CD4-positive, alpha-beta T cell treated with Interleukin-4 for 1 hour (primary cell): ENCODE results near the gene UCN2.
"Not testable (repeated sequence)": the region's sequence is repeated elsewhere in the genome, so short reads cannot be mapped to it uniquely, and the experiment has no call there.

ENCODE experiments used
- DNase-seq, 2 donors: peaks; one replicate each; pipeline ENCODE4 v3.0.0-alpha.2; 2020 to 2022

UCN2 gene

DNA sequence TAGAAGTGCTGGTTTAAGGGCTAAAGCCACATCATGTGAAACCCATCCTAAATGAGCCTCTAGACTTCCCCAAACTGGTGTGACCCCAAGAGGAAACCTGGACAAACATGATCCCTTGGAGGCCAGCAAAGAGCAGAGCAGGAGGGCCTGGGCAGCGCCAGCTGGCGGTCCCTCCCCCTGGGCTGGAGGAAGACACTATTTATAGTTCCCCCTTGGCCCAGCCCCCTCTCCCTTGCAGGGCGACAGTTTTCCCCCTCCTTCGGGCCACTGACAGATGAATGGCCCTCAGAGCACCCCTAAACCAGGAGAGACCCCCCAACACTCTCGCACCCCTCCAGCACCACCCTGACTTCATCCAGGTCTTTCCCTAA lies 2.9 kb downstream of the UCN2 start:
- DNase-seq = no peak

DNA sequence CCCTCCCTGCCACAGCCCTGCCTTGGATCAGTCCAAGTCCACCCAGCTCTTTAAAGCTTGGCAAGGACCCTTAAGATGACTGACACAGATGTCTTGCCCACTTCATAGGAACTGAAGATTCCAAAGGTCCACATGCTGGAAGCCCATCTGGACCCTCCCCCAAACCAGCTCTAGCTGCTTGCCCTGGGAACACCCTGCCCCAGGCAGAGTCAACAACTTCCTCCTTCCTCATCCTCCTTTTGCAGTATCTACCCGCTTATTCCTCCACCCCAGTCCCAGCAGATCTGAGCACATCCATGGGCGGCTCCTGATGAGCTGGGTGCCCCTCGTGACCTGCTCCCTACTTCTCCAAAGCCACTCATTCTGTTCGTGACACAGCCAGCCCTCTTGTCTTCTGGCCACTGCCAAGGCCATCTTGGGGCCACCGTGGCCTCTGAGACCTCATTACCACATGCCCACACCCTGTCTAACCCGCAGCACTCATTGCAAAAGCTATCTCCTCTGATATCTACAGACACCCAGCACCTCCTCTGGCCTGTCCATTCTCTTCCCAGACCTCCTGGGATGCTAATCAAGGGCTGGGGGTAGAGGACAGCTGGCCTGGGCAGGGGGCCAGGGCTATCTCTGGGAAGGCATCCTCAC lies 5.0 kb downstream of the UCN2 start:
- DNase-seq = peak; percentile 21 to 82

DNA sequence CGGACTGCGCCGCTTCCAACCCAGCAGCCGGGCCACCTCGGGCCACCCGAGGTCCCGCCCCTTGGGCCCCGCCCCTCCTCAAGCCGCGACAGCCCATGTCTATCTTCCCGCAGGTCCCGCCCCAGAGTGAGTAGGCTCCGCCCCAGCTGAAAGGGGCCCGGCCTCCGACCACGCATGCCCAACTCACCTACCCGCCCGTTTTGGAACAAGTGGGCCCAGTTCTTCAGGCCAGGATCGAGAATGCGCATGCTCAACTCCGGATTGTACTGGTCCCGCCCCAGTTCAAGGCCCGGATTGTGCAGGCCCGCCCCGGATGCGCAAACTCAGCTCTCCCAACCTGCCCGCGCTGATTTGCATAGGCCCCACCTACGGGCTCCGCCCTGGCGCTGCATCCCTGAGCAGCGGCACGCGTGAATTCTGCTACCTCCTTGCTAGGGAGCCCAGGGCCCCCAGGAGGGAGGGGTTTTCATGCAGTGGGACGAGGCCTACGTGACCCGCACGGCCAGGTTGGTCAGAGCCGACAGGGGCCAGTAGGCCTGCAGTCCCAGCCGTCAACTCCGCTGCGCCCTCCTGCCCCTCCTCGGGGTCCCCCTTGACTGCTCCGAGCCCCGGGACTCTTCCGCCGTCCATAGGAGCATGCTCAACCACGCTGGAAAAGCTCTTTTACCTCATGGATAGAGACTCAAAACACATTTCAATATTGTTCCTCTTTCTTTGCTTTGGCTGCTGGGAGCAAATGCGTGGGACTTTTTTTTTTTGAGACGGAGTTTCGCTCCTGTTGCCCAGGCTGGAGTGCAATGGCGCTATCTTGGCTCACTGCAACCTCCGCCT lies 6.6 kb downstream of the UCN2 start, which contains the start of gene PFKFB4:
PFKFB4 (minus strand) TSS at position 8 of the 831 bp plus-strand sequence. CDS start 26 bp downstream, outside the sequence.
- DNase-seq = peak; percentile 100

DNA sequence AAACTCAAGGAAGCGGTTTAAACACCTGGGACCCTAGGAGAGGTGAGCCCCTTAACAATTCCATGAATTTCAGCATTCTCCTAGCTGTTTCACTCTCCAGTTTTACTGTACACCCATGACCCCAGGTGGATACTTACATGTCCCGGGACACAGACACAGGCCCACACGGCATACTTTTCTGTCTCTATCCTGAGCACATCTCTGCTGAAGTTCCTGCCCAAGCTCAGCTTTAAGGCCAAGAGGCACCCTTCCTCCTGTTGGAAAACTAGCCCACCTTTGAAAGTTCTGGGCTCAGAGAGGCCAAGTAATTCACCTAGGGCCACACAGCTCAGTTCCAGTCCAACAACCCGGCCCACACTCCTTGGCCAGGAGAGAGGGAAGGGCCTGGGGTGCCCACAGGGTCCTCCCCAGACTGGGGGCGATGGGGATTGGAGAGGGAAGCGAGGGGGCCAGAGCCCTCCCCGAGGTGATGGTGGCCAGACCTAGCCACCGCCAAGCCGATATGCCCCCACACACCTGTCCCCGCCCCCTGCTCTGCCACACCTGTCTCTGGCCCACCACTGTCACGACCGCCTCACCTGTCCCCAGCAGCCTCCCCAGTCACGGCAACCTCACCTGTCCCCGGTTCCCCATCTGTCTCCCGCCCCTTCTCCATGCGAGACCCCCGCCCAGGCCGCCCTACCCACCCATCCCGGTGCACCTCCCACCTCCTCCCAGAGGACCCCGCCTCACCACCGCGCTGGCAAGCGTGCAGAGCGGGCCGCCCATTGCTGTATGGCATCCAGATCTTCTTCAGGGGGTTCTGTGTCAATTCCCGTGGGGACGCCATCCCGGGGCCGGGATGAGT lies 7.4 kb downstream of the UCN2 start:
- DNase-seq = no peak

DNA sequence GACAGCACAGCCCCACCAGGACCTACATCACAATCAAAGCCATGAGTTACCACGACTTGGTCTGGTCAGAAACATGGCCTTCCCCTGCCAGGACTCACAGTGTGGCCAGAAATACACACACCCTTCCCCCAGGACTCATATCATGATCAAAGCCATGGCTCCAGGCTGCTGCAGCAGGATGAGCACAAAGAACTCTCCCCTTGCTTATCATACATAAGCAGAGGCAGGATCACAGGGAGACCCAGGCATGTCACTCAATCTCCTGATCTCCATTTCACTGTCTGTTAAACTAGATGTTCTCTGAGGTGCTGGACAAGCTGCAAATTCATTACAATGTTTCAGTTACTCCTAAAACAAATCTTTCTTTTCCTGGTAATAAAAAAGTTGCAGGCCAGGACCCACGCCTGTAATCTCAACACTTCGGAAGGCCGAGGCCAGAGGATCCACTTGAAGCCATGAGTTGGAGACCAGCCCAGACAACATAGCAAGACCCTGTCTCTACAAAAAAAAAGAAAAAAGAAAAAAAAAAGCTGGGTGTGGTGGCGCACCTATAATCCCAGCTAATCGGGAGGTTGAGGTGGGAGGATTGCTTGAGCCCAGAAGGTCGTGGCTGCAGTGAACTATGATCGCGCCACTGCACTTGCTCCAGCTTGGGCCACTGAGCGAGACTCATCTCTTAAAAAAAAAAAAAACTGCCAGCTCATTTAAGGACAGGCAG lies 8.2 kb downstream of the UCN2 start:
- no peak for DNase-seq

DNA sequence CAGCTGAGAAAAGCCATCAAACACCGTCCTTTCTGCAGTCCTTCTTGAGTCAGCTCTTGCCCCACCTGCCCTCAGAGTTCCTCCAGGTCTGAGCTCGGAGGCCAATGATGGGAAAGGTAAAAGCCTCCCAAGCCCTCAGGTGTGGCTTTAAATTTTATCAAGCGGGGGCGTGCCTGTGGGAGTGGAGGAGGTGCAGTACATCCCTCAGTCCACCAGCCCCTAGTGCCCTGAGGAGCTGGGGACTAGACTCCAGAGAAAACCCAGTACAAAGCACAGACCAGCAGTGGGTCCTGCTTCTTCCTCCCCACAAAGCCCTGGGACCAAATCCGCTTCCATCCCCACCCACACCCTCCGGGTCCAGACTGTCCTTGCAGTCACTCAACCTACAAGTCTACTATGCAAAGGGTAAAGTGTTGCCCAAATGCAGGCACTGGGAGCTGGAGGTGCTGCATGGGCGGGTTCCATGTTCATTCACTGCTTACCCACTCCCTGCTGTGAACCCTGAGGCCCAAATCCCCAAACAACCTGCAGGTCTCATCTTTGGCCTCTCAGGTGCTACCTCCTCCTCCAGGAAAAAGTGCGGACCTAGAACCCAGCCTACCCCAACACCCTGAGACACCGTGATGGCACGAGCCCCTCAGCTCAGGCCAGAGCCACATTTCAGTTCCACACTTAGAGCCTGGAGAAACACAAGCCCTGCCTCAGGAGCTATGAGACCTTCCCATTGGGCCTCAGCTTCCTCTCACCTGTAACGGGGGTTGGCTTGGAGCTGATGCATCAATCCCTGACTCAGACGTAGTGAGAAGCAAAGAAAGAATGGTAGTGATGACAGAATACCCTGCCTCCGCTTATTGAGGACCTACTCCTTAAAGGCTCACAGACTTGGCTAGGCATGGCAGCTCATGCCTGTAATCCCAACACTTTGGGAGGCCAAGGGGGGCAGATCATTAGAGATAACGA lies 9.4 kb downstream of the UCN2 start:
- DNase-seq = no peak

DNA sequence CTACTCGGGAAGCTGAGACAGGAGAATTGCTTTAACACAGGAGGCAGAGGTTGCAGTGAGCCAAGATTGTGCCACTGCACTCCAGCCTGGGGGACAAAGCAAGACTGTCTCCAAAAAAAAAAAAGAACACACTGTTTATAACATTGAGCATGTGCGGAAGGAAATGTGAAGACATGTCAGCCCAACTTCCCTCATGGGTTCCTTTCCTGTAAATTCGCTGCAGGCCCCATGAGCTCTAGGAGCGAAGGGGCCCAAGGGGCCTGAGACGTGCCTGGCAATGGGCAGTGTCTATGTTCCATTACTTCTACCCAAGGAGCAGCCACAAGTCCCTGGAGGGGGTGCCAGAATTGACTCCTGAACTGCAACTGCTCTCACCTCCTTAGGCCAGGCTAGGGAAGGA lies 10.2 kb downstream of the UCN2 start:
- no peak for DNase-seq

DNA sequence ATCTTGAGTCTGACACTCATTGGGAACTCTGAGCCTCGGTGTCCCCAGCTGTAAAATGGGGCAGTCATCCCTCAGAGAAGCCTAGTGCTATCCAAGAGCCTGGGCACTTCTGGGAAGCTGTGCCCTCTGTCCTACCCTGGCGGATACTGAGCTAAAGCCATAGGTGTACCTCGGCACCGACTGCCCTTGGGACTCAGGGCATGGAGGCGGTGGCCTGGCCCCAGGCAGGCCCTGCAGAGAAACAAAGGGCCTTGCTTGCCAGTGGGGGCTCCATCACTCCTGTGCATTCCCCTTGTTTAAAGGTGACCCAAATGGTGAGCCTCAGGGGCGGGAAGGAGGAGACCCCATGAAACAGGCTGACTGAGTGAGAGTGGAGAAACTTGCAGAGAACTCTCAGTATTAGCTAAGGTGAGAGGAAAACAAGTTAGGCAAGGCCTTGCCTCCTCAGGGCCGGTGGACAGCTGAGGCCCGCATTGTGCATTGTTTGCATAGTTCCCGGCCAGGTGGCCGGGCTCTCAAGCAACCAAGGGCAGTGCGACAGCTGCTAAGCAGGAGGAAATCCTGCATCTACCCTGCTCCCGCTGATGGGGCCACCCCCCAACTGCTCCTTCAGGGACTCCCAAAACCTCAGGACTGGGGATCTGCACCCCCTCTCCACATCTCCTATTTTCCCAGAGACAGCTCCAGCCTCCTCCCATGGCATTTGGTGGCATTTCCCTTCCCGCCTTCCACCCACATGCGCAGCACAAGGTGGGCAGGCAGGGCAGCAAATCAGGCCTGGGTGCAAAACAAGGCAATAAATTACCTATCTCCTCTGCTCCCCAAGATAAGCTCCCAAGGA lies 11.2 kb downstream of the UCN2 start:
- no peak for DNase-seq

DNA sequence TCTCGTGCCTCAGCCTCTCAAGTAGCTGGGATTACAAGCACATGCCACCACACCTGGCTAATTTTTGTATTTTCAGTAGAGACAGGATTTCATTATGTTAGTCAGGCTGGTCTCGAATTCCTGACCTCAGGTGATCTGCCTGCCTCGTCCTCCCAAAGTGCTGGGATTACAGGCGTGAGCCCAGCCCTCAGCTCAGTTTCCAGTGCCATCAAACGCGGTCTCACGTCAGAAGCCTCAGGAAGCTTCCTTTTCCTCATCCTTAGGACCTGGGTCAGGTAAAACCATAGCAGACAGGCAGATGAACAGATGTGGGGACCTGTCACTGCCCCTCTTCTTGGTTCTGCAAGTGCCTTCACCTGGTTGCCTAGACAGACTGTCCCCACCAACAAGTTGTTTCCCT lies 11.9 kb downstream of the UCN2 start:
- DNase-seq = not testable (repeated sequence)

DNA sequence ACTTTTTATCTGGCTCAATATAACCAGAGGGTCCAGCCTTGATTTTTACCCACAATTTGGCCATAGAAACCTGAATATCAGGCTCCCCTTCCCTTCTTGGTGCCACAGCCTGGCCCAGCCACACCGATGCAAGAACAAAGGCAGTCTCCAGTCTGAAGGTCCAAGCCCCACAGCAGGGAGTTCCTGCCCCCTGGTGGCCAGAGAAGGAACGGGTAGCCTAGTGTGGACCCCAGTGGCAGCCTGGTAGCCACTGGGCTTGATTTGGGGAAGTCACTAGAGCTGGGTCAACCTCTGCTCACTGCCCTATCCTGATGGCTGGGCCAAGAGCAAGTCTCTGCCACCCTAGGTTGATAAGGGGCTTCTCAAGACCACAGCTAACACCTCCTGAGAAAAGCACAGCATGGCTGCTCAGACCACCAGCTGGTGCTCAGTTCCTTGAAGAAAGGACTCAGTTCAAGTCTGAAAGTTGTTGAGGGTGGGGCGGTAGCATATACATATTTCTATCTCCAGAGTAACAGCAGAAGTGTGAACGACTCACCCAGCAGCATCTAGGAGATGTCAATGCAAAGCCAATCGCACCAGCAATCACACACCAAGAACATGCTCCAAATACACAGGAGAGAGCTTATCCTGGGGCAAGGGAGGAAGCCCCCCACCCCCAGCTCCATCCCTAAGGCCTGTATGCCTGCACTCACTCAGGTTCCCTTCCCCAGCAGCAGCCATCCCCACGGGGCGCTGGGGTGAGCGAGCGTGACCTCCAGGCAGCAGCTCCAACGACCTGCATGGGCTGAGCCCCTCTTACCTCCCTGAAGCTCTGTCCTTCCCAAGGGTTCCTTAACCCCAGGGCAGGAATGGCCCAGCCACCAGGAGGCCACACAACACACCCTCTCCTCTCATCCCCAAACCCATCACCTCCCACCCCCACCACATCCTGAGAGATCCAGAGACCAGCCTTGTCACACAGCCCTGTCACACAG lies 14.6 kb downstream of the UCN2 start:
- DNase-seq = peak; percentile 85 to 86

DNA sequence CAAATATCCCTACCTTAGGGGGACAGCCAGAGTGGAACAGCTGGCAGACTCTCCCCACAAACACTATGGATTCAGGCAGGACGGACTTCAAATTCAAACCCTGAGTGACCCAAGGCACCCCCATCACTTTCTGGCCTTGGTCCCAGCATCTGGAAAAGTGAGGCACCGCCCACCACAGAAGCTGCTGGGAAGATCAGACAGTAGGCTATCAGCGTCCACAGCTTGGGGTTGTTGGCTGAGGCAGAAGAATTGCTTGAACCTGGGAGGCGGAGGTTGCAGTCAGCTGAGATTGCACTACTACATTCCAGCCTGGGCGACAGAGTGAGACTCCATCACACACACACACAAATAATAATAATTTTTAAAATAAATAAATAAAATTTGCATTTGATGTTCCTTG lies 15.5 kb downstream of the UCN2 start:
- no peak for DNase-seq

DNA sequence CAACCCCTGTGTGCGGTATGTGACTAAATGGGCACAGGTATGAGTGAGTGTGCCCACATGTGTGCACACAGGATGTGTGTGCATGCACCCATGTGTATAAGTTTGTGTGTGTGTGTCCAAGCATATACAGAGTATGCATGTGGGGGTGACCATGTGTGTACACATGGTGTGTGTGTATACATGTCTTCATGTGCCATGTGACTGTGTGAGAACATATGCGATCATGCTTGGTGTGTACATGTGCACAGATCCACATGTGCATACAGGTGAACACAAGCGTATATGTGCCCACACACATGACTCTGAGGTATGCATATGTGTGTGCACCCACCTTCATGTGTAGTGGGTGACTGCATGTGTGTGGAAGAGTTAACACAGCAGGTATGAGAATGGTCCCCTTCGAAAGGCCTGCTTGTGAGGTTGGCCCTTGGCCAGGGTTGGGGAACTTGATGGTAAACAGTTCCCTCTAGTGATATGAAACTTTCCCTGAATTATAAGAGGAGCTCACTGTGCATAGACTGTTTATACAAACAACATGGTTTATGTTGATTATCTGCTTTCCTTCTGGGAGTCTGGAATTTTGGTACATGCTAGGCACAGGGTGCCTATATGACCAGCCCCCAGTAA lies 17.3 kb downstream of the UCN2 start:
- peak in 1 of 2 donors; percentile 20 for DNase-seq

DNA sequence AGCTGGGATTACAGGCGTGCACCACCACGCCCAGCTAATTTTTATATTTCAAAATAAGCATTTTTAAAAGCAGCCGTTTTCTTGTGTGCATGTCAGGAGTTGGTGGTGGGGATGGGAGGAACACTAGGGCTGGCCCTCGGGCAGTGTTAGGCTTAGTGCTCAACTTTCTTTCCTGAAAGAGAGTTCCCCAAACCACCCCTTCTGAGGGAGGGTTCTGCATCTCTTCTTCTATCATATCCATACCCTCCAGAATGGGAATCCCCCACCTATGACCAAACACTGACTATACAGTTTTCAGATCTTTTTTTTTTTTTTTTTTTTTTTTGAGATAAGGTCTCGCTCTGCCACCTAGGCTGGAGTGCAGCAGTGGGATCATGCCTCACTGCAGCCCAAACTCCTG lies 19.4 kb downstream of the UCN2 start:
- DNase-seq = no peak

DNA sequence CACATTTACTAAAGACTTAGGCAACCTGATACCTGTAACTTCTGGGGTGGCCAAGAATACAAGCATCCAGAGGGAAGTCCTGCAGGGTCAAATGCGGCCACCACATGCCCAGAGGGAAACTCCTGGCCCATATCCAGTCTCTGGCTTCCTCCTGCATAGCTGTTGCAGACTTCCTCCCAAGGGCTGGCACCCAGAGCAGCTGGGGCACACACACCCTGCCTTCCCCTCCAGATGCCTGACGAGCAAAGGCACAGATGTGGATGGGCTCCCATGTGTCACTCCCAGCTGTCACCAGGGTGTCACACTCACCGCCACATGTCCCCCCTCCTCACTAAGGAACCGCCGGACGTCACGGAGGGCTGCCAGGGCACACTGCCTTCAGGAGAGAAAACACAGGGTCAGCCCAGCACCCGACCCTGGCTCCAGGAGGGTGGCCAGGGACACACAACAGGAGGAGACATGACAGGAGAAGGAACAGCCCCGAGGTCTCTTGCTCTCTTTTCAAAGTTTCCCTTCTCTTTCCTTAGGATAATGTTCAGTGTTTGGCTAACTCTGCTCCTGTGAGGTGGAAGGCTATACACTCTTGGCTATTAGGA lies 20.2 kb downstream of the UCN2 start:
- peak in 1 of 2 donors; percentile 30 for DNase-seq

DNA sequence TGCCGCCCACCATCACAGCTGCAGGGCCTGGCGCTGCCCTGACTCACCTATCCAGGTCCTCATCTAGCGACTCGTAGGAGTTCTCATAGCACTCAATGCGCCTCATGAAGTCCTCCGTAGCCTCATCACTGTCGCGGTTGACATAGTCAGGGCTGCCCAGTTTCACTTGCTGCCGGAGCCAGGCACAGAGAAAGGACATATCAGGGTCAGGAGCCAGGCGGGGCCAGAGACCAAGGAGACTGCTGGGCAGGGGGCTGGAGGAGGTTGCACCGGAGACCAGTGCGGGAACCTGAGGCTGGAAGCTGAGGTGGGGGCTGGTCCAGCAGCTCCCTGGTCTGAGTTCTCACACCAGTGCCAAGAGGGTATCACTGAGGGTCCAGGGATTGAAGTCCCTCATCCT lies 25.1 kb downstream of the UCN2 start:
- no peak for DNase-seq

DNA sequence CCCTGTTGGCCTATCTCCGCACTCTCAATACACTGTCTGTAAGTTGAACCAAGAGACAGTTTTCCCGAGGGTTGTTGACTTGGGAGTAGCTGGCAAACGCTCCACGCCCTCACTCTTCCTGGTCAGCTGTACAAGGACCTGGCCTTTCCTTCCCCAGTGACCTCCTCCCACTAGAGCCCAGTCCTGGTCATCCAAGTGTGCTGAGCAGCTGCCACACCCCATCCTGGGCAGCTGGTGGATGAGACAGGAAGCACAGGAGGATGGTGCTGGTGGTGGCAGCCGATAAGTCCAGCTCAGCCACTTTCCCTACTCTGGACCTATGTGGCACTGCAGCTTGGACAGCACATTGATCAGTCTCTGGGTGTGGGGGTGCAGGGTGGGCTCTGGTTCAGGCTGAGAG lies 26.8 kb downstream of the UCN2 start:
- no peak for DNase-seq

DNA sequence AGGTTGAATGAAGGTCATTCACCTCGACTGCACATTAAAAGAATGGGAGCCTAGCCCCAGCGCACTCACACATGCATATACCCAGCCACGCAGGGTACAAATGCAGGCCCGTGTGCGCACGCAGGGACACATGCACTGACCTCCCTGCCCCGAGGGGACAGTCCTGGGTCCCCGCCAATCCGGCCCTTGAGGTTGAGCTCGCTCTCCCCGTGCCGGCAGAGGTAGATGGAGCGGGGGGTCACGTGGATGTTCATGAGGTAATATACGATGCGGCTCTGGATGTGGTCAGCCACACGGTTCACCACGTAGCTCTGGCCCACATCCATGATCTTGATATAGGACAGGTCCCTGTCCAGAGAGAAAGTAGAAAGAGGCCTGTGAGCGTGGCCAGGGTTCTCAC lies 27.5 kb downstream of the UCN2 start:
- no peak for DNase-seq

DNA sequence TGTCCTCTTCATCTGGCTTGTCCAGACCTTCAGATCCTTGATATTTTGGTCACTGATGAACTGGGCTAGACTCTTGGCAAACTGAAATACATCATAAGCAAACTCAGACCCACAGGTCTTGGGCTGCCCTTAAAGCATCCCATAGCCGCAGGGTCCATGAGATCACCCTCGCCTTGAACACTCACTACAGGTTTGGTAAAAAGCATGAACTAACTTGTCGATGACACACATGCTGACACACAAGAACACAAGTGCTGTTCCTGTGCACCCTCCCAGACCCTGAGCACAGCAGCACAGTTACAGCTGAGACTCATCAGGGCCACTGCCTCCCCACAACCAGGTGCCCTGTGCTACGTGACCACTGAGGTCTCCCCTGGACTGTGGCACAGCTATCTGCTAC lies 28.0 kb downstream of the UCN2 start:
- no peak for DNase-seq

DNA sequence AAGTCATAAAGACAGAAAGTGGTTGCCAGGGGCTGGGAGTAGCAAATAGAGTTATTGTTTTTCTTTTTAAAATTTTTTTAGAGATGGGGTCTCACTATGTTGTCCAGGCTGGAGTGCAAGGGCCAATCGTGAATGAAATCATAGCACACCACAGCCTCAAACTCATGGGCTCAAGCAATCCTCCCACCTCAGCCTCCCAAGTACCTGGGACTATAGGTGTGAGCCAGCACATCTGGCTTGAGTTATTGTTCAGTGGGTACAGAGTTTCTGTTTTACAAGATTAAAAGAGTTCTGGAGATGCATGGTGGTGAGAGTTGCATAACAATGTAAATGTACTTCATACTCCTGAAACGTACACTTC lies 30.6 kb downstream of the UCN2 start:
- no peak for DNase-seq
